Muscle of leg (tissue), 11 donors: Measurements from ENCODE around the gene CLCN4. TPM values are rescaled to one million over a fixed set of nuclear protein-coding genes. Genes with fewer than 3 reads are reported as not detected.

ENCODE experiments used
- DNase-seq: peaks from one replicate; pipeline ENCODE4 v3.0.0; 2013
- H3K27ac ChIP-seq: one replicate; pipeline ENCODE4 v1.5.1; 2013; ENCODE audit warnings: mild to moderate bottlenecking, low read length, control low read depth
- H3K27me3 ChIP-seq: one replicate; pipeline ENCODE4 v1.6.1; 2013; ENCODE audit warnings: low read length; ENCODE audit not compliant: control insufficient read depth, insufficient read depth
- H3K36me3 ChIP-seq: one replicate; pipeline ENCODE4 v1.6.1; 2013; ENCODE audit warnings: low read length; ENCODE audit not compliant: control insufficient read depth, insufficient read depth
- H3K4me1 ChIP-seq: one replicate; pipeline ENCODE4 v1.6.1; 2013; ENCODE audit warnings: low read length; ENCODE audit not compliant: control insufficient read depth, insufficient read depth
- H3K4me3 ChIP-seq: one replicate; pipeline ENCODE4 v1.5.1; 2013; ENCODE audit warnings: low read length, control low read depth
- H3K9me3 ChIP-seq: replicated peaks from 2 replicates; pipeline ENCODE4 v1.6.1; 2013; ENCODE audit warnings: low read depth, low read length; ENCODE audit not compliant: control insufficient read depth
- WGBS: methylation state at CpG from one replicate; pipeline ENCODE4 v1.1.5; 2013; ENCODE audit warnings: missing lambda C conversion rate; ENCODE audit not compliant: insufficient coverage; 5-methylcytosine and 5-hydroxymethylcytosine counted together
- polyA plus RNA-seq, 8 donors: library from polyadenylated mRNA; unstranded; fragments of 120-200 nt; gene quantifications; one replicate each; pipeline versions ENCODE4 v1.2.1 to v1.2.3, GENCODE V29; 2013; ENCODE audit warnings: inconsistent platforms in 1 of 8, low replicate concordance in 1 of 8; ENCODE audit not compliant: insufficient read length in 8 of 8, insufficient read depth in 1 of 8
- total RNA-seq: library from RNA; stranded (reverse); fragments of 120-200 nt; gene quantifications from one replicate; pipeline ENCODE4 v1.2.4, GENCODE V29; 2013

CLCN4 gene
- total and polyA plus RNA-seq, 9 donors = 8.6 to 15.8 (median 12.9) TPM

DNA sequence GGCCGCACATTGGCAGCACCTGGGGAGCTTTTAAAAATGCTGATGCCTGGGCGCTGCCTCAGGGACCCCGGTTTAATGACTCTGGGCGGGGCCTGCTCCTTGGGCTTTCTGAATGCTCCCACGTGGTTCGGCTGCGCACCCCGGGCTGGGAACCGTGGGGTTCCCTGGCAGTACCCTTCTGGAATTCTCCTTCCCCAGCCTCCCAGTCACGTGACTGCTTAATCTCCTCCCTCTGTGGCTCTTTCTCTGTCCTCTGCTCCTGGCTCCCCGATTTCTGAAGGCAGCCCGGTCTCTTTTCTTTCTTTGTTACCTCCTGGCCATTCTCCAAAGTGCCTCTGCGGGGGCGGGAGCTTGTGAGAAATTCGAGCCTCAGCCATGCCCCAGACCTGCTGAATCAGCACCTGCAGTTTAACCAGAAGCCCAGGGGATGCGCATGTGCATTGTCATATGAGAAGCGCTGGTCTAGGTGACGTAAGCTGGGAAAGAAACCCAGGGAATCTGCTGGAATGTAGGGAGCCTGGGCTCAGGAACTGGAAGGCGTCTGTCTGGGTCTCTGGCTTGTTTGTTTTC is 16.6 kb downstream of the CLCN4 start:
- Histone ChIP-seq H3K9me3 (no peaks in the 10 kb centered on the region), H3K27me3 (peaks cover 49% of the 10 kb centered on the region), H3K27ac (peak overlapping the region; percentile 75), H3K4me1 (peaks cover 25% of the 10 kb centered on the region), H3K4me3 (peak overlapping the region; percentile 28), H3K36me3 (no peaks in the 10 kb centered on the region)
- 44% methylated on average over 17 of the region's 19 CpGs for WGBS
- peak; percentile 93 for DNase-seq

DNA sequence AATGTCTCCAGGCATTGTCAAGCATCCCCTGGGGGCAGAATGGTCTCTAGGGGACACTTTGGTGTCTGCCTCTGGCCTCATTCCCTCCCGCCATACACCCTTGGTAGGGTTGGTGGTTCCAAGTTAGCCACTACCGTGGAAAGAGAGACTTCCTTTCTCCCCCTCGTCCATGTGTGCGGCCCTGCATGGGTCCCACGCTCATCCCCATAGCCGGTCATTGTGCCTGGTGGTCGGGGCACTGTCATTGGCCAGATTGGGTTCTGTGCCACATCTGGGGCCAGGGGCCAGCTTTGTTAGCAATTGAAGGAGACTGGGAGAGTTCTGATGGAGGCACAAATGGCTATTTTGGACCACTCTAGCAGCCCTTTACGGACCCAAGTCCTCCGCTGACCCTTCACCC is 17.3 kb downstream of the CLCN4 start:
- DNase-seq = no peak
- peaks cover 25% of the 10 kb centered on the region for H3K4me1 ChIP-seq
- H3K9me3 ChIP-seq = no peaks in the 10 kb centered on the region
- peaks cover 52% of the 10 kb centered on the region for H3K27me3 ChIP-seq
- WGBS = 85% methylated on average over 6 of the region's 9 CpGs
- no peaks in the 10 kb centered on the region for H3K36me3 ChIP-seq
- H3K27ac ChIP-seq = peak overlapping the region; percentile 75
- no peak overlapping the region for H3K4me3 ChIP-seq

DNA sequence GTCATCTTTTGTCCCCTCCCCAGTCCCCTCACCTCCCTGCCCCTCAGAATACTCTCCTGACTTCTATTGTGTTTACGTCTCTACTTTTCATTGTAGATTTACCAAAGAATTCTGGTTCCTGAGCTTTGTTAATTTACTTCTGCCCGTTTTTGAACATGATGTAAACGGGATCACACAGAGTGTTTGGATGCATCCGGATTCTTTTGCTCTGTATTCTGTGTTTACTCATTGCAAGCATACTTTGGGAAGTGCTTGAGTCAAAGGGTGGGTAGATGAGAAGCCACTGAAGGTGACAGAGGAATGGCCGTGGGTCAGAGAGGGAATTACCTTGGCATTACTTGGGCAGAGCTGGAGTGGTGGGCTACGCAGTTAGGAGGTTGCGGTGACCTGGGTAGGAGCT is 18.0 kb downstream of the CLCN4 start:
- H3K27ac ChIP-seq = peak overlapping the region; percentile 47
- no peaks in the 10 kb centered on the region for H3K9me3 ChIP-seq
- H3K4me3 ChIP-seq = no peak overlapping the region
- peaks cover 25% of the 10 kb centered on the region for H3K4me1 ChIP-seq
- H3K36me3 ChIP-seq = no peaks in the 10 kb centered on the region
- WGBS = 66% methylated on average over 7 of the region's 7 CpGs
- peaks cover 54% of the 10 kb centered on the region for H3K27me3 ChIP-seq
- no peak for DNase-seq

DNA sequence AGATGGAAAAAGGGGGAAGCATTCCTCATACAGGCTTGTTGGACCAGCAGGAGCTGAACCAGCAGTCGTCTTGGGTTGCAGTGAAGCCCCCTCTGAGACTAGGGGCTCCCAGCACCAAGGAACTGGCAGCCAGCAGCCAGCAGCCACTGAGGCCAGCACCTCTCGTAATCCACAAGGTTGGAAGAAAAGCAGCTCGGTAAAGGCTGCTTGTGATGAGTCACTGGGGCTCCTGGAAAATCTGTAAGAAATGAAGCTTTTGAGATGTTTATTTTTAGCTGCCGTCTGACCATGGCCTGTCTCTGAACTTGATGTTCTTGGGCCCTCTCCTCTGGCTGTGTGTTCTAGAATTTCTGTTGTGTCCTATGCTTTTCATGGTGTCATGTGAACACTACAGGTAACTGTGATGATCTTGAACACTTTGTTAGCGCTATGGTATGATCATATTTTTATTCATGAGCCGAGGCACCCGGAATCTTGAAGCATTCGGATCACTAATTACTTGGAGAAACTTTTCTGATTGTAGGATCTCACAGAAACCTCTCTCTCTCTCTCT is 18.6 kb downstream of the CLCN4 start:
- DNase-seq = peak; percentile 77
- Histone ChIP-seq H3K27me3 (peaks cover 54% of the 10 kb centered on the region), H3K36me3 (no peaks in the 10 kb centered on the region), H3K4me3 (no peak overlapping the region), H3K27ac (peak overlapping the region; percentile 47), H3K4me1 (peaks cover 25% of the 10 kb centered on the region), H3K9me3 (no peaks in the 10 kb centered on the region)
- WGBS = 51% methylated on average over 3 of the region's 8 CpGs

DNA sequence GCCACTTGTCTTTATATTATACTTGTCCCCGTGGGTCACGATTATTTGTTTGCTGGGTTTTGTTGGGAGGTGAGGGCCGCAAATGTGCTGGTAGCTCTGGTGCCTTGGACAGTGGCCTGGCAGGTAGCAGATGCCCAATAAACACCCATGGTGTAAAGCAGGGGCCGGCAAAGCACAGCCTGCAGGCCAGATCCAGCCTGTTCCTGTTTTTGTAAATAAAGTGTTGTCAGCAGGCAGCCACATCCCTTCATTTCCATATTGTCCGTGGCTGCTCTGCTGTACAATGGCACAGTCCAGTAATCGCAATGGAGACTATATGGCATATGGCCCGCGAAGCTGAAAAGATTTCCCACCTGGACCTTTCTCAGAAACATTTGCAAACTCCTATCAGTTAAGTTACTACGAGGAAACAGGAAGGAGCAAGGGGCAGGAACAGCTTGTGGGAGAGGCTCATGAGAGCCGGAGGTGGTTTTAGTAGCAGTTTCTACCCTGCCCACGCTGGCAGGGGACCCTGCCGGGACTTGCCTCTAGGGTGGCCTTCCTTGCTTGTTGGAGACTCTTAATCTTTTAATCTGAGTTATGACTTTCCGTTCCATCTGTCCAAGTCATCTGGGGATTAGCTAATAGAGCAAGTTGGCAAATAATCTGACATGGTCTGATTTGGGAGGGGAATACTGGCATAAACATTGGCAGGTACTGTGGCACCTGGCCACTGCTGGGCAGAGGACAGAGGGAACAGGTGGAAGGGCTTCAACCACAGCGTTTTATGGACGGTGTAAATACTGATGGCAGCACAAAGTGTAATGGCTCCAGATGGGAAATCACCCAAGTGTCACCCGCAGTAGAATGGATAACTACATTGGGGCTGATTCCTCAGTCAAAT is 19.6 kb downstream of the CLCN4 start:
- Histone ChIP-seq H3K27me3 (peaks cover 58% of the 10 kb centered on the region), H3K27ac (no peak overlapping the region), H3K4me1 (peaks cover 25% of the 10 kb centered on the region), H3K9me3 (no peaks in the 10 kb centered on the region), H3K36me3 (no peaks in the 10 kb centered on the region), H3K4me3 (no peak overlapping the region)
- no peak for DNase-seq
- WGBS = 62% methylated on average over 6 of the region's 16 CpGs

DNA sequence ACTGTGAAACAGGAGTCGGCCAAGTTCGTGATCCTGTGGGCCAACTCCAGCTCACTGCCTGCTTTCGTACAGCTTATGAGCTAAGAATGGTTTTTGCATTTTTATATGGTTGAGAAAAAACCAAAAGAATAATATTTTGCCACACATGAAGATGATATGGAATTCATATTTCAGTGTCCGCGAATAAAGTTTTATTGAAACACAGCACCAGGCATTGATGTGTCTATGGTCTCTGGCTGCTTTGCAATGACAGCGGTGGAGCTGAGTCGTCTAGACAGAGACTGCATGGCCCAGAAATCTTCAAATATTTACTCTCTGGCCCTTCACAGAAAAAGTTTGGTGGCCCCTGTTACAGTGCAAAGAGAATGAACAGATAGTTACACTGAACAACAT is 20.2 kb downstream of the CLCN4 start:
- 80% methylated on average over 1 of the region's 7 CpGs for WGBS
- Histone ChIP-seq H3K36me3 (no peaks in the 10 kb centered on the region), H3K27ac (no peak overlapping the region), H3K4me3 (no peak overlapping the region), H3K9me3 (no peaks in the 10 kb centered on the region), H3K4me1 (peaks cover 25% of the 10 kb centered on the region), H3K27me3 (peaks cover 53% of the 10 kb centered on the region)
- no peak for DNase-seq

- Histone ChIP-seq H3K9me3 (no peaks in the 10 kb centered on the region), H3K4me1 (peaks cover 25% of the 10 kb centered on the region), H3K27me3 (peaks cover 53% of the 10 kb centered on the region), H3K4me3 (no peak overlapping the region), H3K27ac (no peak overlapping the region), H3K36me3 (no peaks in the 10 kb centered on the region)
- WGBS = no CpG with 5 or more reads among the region's 3 CpGs
- DNase-seq = no peak
These were observed 20.8 kb downstream of the CLCN4 start for GRCh38 chrX:10177601-10178000.

- H3K27me3 ChIP-seq = peaks cover 46% of the 10 kb centered on the region
- H3K4me1 ChIP-seq = peaks cover 12% of the 10 kb centered on the region
- H3K27ac ChIP-seq = no peak overlapping the region
- H3K36me3 ChIP-seq = no peaks in the 10 kb centered on the region
- 58% methylated on average over 4 of the region's 5 CpGs for WGBS
- no peaks in the 10 kb centered on the region for H3K9me3 ChIP-seq
- H3K4me3 ChIP-seq = no peak overlapping the region
- DNase-seq = no peak
These were observed 22.2 kb downstream of the CLCN4 start for GRCh38 chrX:10178866-10179463.

DNA sequence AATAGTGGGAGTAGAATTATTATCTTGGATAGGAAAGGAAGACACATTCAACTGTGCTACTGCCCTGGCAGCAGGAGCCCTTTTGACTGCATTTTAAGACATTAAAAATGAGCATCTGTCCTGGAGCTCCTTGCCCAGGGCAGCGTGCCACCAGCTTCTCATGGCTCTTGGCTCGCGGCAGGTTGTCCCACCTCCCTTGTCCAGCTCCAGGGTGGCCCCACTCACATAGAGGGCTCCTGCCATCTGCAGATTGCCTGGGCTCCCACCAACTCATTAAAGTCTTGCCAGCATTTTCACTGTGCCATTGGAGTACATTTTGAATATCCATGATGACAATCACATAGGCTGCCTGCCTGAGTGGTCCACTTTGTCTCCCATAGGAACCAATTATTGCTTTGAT is 27.0 kb downstream of the CLCN4 start:
- Histone ChIP-seq H3K4me1 (no peaks in the 10 kb centered on the region), H3K4me3 (no peak overlapping the region), H3K27ac (no peak overlapping the region), H3K36me3 (no peaks in the 10 kb centered on the region), H3K9me3 (no peaks in the 10 kb centered on the region), H3K27me3 (peaks cover 38% of the 10 kb centered on the region)
- WGBS = 65% methylated on average over 3 of the region's 3 CpGs
- no peak for DNase-seq

GRCh38 chrX:10184411-10184810 is 27.6 kb downstream of the CLCN4 start:
- DNase-seq = no peak
- Histone ChIP-seq H3K4me1 (no peaks in the 10 kb centered on the region), H3K36me3 (no peaks in the 10 kb centered on the region), H3K9me3 (no peaks in the 10 kb centered on the region), H3K27me3 (peaks cover 38% of the 10 kb centered on the region), H3K27ac (no peak overlapping the region), H3K4me3 (no peak overlapping the region)
- no CpG with 5 or more reads among the region's 2 CpGs for WGBS
